Measurements from ENCODE around the gene QSER1.

GRCh38 chr11:32968541-32968940, 75.9 kb downstream of the QSER1 start:
- TF ChIP-seq CTCF (conservative IDR thresholded peaks at IDR 0.05; ENCODE audit: low read depth in 2 of 2), result no peak
- no peak for TF ChIP-seq REST (IDR thresholded peaks at IDR 0.05; ENCODE audit: unreplicated experiment)
- TF ChIP-seq CREB1 (CRISPR knock-in tag; IDR thresholded peaks at IDR 0.05; ENCODE audit: low read depth), result no peak
- no peak for TF ChIP-seq EZH2phosphoT487 (IDR thresholded peaks at IDR 0.05; ENCODE audit: unreplicated experiment)
- no peak for TF ChIP-seq EZH2 (IDR thresholded peaks at IDR 0.05; ENCODE audit: low read depth, unreplicated experiment)
- no peak for TF ChIP-seq ETS1 (IDR thresholded peaks at IDR 0.05)
- TF ChIP-seq ZNF114 (CRISPR knock-in tag; IDR thresholded peaks at IDR 0.05), result no peak

All from GM23338 (cell line).